ENCODE measurements around the gene PPP1R9A.

PPP1R9A gene

GRCh38 chr7:95311389-95311788 is 404.0 kb downstream of the PPP1R9A start:
- Histone ChIP-seq H3K9ac (ENCODE audit: low read depth, low read length) (no peak overlapping the region), H3K27ac (ENCODE audit: low read length) (no peak overlapping the region), H3K4me3 (ENCODE audit: low read depth in 1 of 2, low read length in 2 of 2) (no peak overlapping the region), H3K79me2 (ENCODE audit: insufficient read depth, low read length) (no peaks in the 10 kb centered on the region), H2AFZ (ENCODE audit: low read depth, low read length) (no peak overlapping the region), H3K36me3 (ENCODE audit: insufficient read depth, low read length) (no peaks in the 10 kb centered on the region), H3K9me3 (ENCODE audit: insufficient read depth, low read length, severe bottlenecking) (no peaks in the 10 kb centered on the region), H3K27me3 (ENCODE audit: insufficient read depth, low read length, poor library complexity) (no peaks in the 10 kb centered on the region), H4K20me1 (ENCODE audit: insufficient read depth, low read length) (no peaks in the 10 kb centered on the region), H3K4me2 (ENCODE audit: insufficient read depth, low read length) (no peak overlapping the region), H3K4me1 (ENCODE audit: insufficient read depth, low read length) (no peaks in the 10 kb centered on the region)
- TF ChIP-seq EZH2 (IDR thresholded peaks at IDR 0.05; ENCODE audit: borderline replicate concordance, low read depth, low read length, severe bottlenecking) (no peak), CTCF (IDR thresholded peaks at IDR 0.05; ENCODE audit: borderline replicate concordance, extremely low read depth, low read length, poor library complexity, severe bottlenecking) (no peak)
- ATAC-seq (ENCODE audit: insufficient read depth, low read depth) (no peak), DNase-seq (no peak)

GRCh38 chr7:95312561-95312960 is 405.2 kb downstream of the PPP1R9A start:
- Histone ChIP-seq H3K4me3 (ENCODE audit: low read depth in 1 of 2, low read length in 2 of 2) (no peak overlapping the region), H3K9me3 (ENCODE audit: insufficient read depth, low read length, severe bottlenecking) (no peaks in the 10 kb centered on the region), H3K36me3 (ENCODE audit: insufficient read depth, low read length) (no peaks in the 10 kb centered on the region), H3K4me1 (ENCODE audit: insufficient read depth, low read length) (no peaks in the 10 kb centered on the region), H3K27me3 (ENCODE audit: insufficient read depth, low read length, poor library complexity) (no peaks in the 10 kb centered on the region), H3K9ac (ENCODE audit: low read depth, low read length) (no peak overlapping the region), H3K4me2 (ENCODE audit: insufficient read depth, low read length) (no peak overlapping the region), H2AFZ (ENCODE audit: low read depth, low read length) (no peak overlapping the region), H4K20me1 (ENCODE audit: insufficient read depth, low read length) (no peaks in the 10 kb centered on the region), H3K79me2 (ENCODE audit: insufficient read depth, low read length) (no peaks in the 10 kb centered on the region), H3K27ac (ENCODE audit: low read length) (no peak overlapping the region)
- no peak for ATAC-seq (ENCODE audit: insufficient read depth, low read depth)
- no peak for DNase-seq
- TF ChIP-seq CTCF (IDR thresholded peaks at IDR 0.05; ENCODE audit: borderline replicate concordance, extremely low read depth, low read length, poor library complexity, severe bottlenecking) (no peak), EZH2 (IDR thresholded peaks at IDR 0.05; ENCODE audit: borderline replicate concordance, low read depth, low read length, severe bottlenecking) (no peak)

- Histone ChIP-seq H3K4me2 (ENCODE audit: insufficient read depth, low read length) (no peak overlapping the region), H3K4me3 (ENCODE audit: low read depth in 1 of 2, low read length in 2 of 2) (no peak overlapping the region), H4K20me1 (ENCODE audit: insufficient read depth, low read length) (no peaks in the 10 kb centered on the region), H3K27ac (ENCODE audit: low read length) (no peak overlapping the region), H2AFZ (ENCODE audit: low read depth, low read length) (no peak overlapping the region), H3K27me3 (ENCODE audit: insufficient read depth, low read length, poor library complexity) (no peaks in the 10 kb centered on the region), H3K9me3 (ENCODE audit: insufficient read depth, low read length, severe bottlenecking) (no peaks in the 10 kb centered on the region), H3K9ac (ENCODE audit: low read depth, low read length) (no peak overlapping the region), H3K79me2 (ENCODE audit: insufficient read depth, low read length) (no peaks in the 10 kb centered on the region), H3K36me3 (ENCODE audit: insufficient read depth, low read length) (no peaks in the 10 kb centered on the region), H3K4me1 (ENCODE audit: insufficient read depth, low read length) (no peaks in the 10 kb centered on the region)
- no peak for TF ChIP-seq EZH2 (IDR thresholded peaks at IDR 0.05; ENCODE audit: borderline replicate concordance, low read depth, low read length, severe bottlenecking)
- no peak for TF ChIP-seq CTCF (IDR thresholded peaks at IDR 0.05; ENCODE audit: borderline replicate concordance, extremely low read depth, low read length, poor library complexity, severe bottlenecking)
- DNase-seq (no peak), ATAC-seq (ENCODE audit: insufficient read depth, low read depth) (no peak)
These were observed 409.2 kb downstream of the PPP1R9A start for GRCh38 chr7:95316588-95316987.

- no peak for DNase-seq
- no peaks in the 10 kb centered on the region for H4K20me1 ChIP-seq (ENCODE audit: insufficient read depth, low read length)
- H3K4me1 ChIP-seq (ENCODE audit: insufficient read depth, low read length) = no peaks in the 10 kb centered on the region
- no peak for TF ChIP-seq CTCF (IDR thresholded peaks at IDR 0.05; ENCODE audit: borderline replicate concordance, extremely low read depth, low read length, poor library complexity, severe bottlenecking)
- TF ChIP-seq EZH2 (IDR thresholded peaks at IDR 0.05; ENCODE audit: borderline replicate concordance, low read depth, low read length, severe bottlenecking) = no peak
- no peak overlapping the region for H3K9ac ChIP-seq (ENCODE audit: low read depth, low read length)
- H3K4me3 ChIP-seq (ENCODE audit: low read depth in 1 of 2, low read length in 2 of 2) = no peak overlapping the region
- H3K9me3 ChIP-seq (ENCODE audit: insufficient read depth, low read length, severe bottlenecking) = no peaks in the 10 kb centered on the region
- no peak overlapping the region for H3K27ac ChIP-seq (ENCODE audit: low read length)
- no peak for ATAC-seq (ENCODE audit: insufficient read depth, low read depth)
- no peaks in the 10 kb centered on the region for H3K27me3 ChIP-seq (ENCODE audit: insufficient read depth, low read length, poor library complexity)
- no peaks in the 10 kb centered on the region for H3K36me3 ChIP-seq (ENCODE audit: insufficient read depth, low read length)
- H2AFZ ChIP-seq (ENCODE audit: low read depth, low read length) = no peak overlapping the region
- no peaks in the 10 kb centered on the region for H3K79me2 ChIP-seq (ENCODE audit: insufficient read depth, low read length)
- H3K4me2 ChIP-seq (ENCODE audit: insufficient read depth, low read length) = no peak overlapping the region
These were observed 410.2 kb downstream of the PPP1R9A start for GRCh38 chr7:95317546-95317945.
